ENCODE results near the gene FRYL.

Gene FRYL

GRCh38 chr4:48634688-48635308 lies 145.3 kb downstream of the FRYL start:
- DNase-seq (ENCODE audit: extremely low read depth in 1 of 2, low read depth in 1 of 2), result no peak

GRCh38 chr4:48633657-48634056 lies 146.4 kb downstream of the FRYL start:
- DNase-seq (ENCODE audit: extremely low read depth in 1 of 2, low read depth in 1 of 2), result no peak

- no peak for DNase-seq (ENCODE audit: extremely low read depth in 1 of 2, low read depth in 1 of 2)
Observed at GRCh38 chr4:48629458-48629857, 150.6 kb downstream of the FRYL start.

GRCh38 chr4:48623182-48623780 lies 156.8 kb downstream of the FRYL start:
- DNase-seq (ENCODE audit: extremely low read depth in 1 of 2, low read depth in 1 of 2), result no peak

GRCh38 chr4:48620831-48621230 lies 159.2 kb downstream of the FRYL start:
- DNase-seq (ENCODE audit: extremely low read depth in 1 of 2, low read depth in 1 of 2), result no peak

GRCh38 chr4:48620093-48620492 lies 160.0 kb downstream of the FRYL start:
- DNase-seq (ENCODE audit: extremely low read depth in 1 of 2, low read depth in 1 of 2), result no peak

GRCh38 chr4:48604527-48604926 lies 175.6 kb downstream of the FRYL start:
- no peak for DNase-seq (ENCODE audit: extremely low read depth in 1 of 2, low read depth in 1 of 2)

- no peak for DNase-seq (ENCODE audit: extremely low read depth in 1 of 2, low read depth in 1 of 2)
Observed at GRCh38 chr4:48604041-48604440, 176.0 kb downstream of the FRYL start.

- no peak for DNase-seq (ENCODE audit: extremely low read depth in 1 of 2, low read depth in 1 of 2)
Observed at GRCh38 chr4:48603366-48604003, 176.6 kb downstream of the FRYL start.

GRCh38 chr4:48602763-48603162 lies 177.3 kb downstream of the FRYL start:
- no peak for DNase-seq (ENCODE audit: extremely low read depth in 1 of 2, low read depth in 1 of 2)

- DNase-seq (ENCODE audit: extremely low read depth in 1 of 2, low read depth in 1 of 2), result no peak
Observed at GRCh38 chr4:48602222-48602621, 177.9 kb downstream of the FRYL start.

- no peak for DNase-seq (ENCODE audit: extremely low read depth in 1 of 2, low read depth in 1 of 2)
Observed at GRCh38 chr4:48596336-48596735, 183.7 kb downstream of the FRYL start.

- no peak for DNase-seq (ENCODE audit: extremely low read depth in 1 of 2, low read depth in 1 of 2)
Observed at GRCh38 chr4:48594180-48594579, 185.9 kb downstream of the FRYL start.

- no peak for DNase-seq (ENCODE audit: extremely low read depth in 1 of 2, low read depth in 1 of 2)
Observed at GRCh38 chr4:48591372-48591771, 188.7 kb downstream of the FRYL start.

GRCh38 chr4:48590884-48591283 lies 189.2 kb downstream of the FRYL start:
- DNase-seq (ENCODE audit: extremely low read depth in 1 of 2, low read depth in 1 of 2), result no peak

GRCh38 chr4:48589098-48589445 lies 191.0 kb downstream of the FRYL start:
- DNase-seq (ENCODE audit: extremely low read depth in 1 of 2, low read depth in 1 of 2), result no peak

GRCh38 chr4:48588230-48589097 lies 191.6 kb downstream of the FRYL start:
- no peak for DNase-seq (ENCODE audit: extremely low read depth in 1 of 2, low read depth in 1 of 2)

- DNase-seq (ENCODE audit: extremely low read depth in 1 of 2, low read depth in 1 of 2), result no peak
Observed at GRCh38 chr4:48585401-48585800, 194.7 kb downstream of the FRYL start.

GRCh38 chr4:48578132-48578968 lies 201.7 kb downstream of the FRYL start:
- DNase-seq (ENCODE audit: extremely low read depth in 1 of 2, low read depth in 1 of 2), result peak; percentile 6 to 7

GRCh38 chr4:48575964-48576363 lies 204.1 kb downstream of the FRYL start:
- no peak for DNase-seq (ENCODE audit: extremely low read depth in 1 of 2, low read depth in 1 of 2)

GRCh38 chr4:48571471-48571870 lies 208.6 kb downstream of the FRYL start:
- no peak for DNase-seq (ENCODE audit: extremely low read depth in 1 of 2, low read depth in 1 of 2)
